HepG2 (cell line): ENCODE measurements around the gene IFI35. TPM values are rescaled to one million over a fixed set of nuclear protein-coding genes. Genes with fewer than 3 reads are reported as not detected.

Experiments used
- ATRX ChIP-seq: sonication (generic); formaldehyde crosslinking; IDR thresholded peaks from 2 replicates; pipeline ENCODE4 v1.4.0; 2020; ENCODE audit warnings: missing genetic modification reagents, borderline replicate concordance
- BORCS8-MEF2B ChIP-seq: sonication (generic); formaldehyde crosslinking; IDR thresholded peaks from 2 replicates; pipeline ENCODE4 v1.8.0; 2022; ENCODE audit warnings: mild to moderate bottlenecking, missing genetic modification reagents
- CBX5 ChIP-seq: sonication (generic); formaldehyde crosslinking; IDR thresholded peaks from 2 replicates; pipeline ENCODE4 v1.4.0; 2020; ENCODE audit warnings: missing genetic modification reagents, borderline replicate concordance
- EED ChIP-seq: sonication (generic); formaldehyde crosslinking; IDR thresholded peaks from 2 replicates; pipeline ENCODE4 v1.5.0; 2020; ENCODE audit warnings: mild to moderate bottlenecking, missing genetic modification reagents
- ETS1 ChIP-seq: sonication (generic); formaldehyde crosslinking; IDR thresholded peaks from 2 replicates; pipeline ENCODE4 v1.4.0; 2020; ENCODE audit warnings: missing genetic modification reagents
- FOXA1 ChIP-seq, 2 experiments: fragments of 450-650 bp in 1 of 2; sonication (generic) in 1 of 2; formaldehyde crosslinking in 1 of 2; IDR thresholded peaks; 2 replicates each; pipeline versions ENCODE4 v1.4.0 to v1.6.1; 2016 to 2020; ENCODE audit warnings: missing genetic modification reagents in 1 of 2
- FOXP1 ChIP-seq, 2 experiments: fragments of 450-650 bp in 1 of 2; IDR thresholded peaks; 2 replicates each; pipeline ENCODE4 v1.6.1; 2017 to 2018; ENCODE audit warnings: antibody characterized with exemption in 1 of 2
- HDAC6 ChIP-seq: fragments of 200-600 bp; sonication (generic); IDR thresholded peaks from 2 replicates; pipeline ENCODE4 v1.7.0; 2017; ENCODE audit warnings: mild to moderate bottlenecking, antibody characterized with exemption, low read length, low read depth
- HNF4A ChIP-seq: sonication (generic); formaldehyde crosslinking; IDR thresholded peaks from 2 replicates; pipeline ENCODE4 v1.4.0; 2020; ENCODE audit warnings: missing genetic modification reagents
- KDM5A ChIP-seq: fragments of 200-600 bp; sonication (generic); IDR thresholded peaks from 2 replicates; pipeline ENCODE4 v1.7.0; 2018; ENCODE audit warnings: antibody characterized with exemption, mild to moderate bottlenecking, low read length, borderline replicate concordance
- MAF1 ChIP-seq: sonication (generic); formaldehyde crosslinking; IDR thresholded peaks from 2 replicates; pipeline ENCODE4 v1.5.0; 2020; ENCODE audit warnings: missing genetic modification reagents, borderline replicate concordance
- MED13 ChIP-seq: sonication (generic); formaldehyde crosslinking; IDR thresholded peaks from 2 replicates; pipeline ENCODE4 v1.5.0; 2020; ENCODE audit warnings: missing genetic modification reagents
- MEIS2 ChIP-seq: sonication (generic); formaldehyde crosslinking; IDR thresholded peaks from 2 replicates; pipeline ENCODE4 v1.9.0; 2021; ENCODE audit warnings: mild to moderate bottlenecking, missing genetic modification reagents
- MXD1 ChIP-seq: sonication (generic); formaldehyde crosslinking; IDR thresholded peaks from 2 replicates; pipeline ENCODE4 v1.4.0; 2020; ENCODE audit warnings: mild to moderate bottlenecking, missing genetic modification reagents
- MXI1 ChIP-seq: IDR thresholded peaks from 3 replicates; pipeline ENCODE4 v1.6.1; 2012; ENCODE audit warnings: low read depth, low read length, inconsistent platforms, borderline replicate concordance
- NBN ChIP-seq: fragments of 450-650 bp; conservative IDR thresholded peaks from 2 replicates; pipeline ENCODE4 v1.6.1; 2017
- NKX3-1 ChIP-seq: sonication (generic); formaldehyde crosslinking; IDR thresholded peaks from 2 replicates; pipeline ENCODE4 v1.5.0; 2020; ENCODE audit warnings: missing genetic modification reagents
- RAD51 ChIP-seq: fragments of 450-650 bp; IDR thresholded peaks from 2 replicates; pipeline ENCODE4 v1.6.1; 2016; ENCODE audit warnings: borderline replicate concordance
- RFXANK ChIP-seq: IDR thresholded peaks from 2 replicates; pipeline ENCODE4 v1.6.1; 2016
- SATB2 ChIP-seq: sonication (generic); formaldehyde crosslinking; IDR thresholded peaks from 2 replicates; pipeline ENCODE4 v1.5.0; 2020; ENCODE audit warnings: missing genetic modification reagents
- SMAD3 ChIP-seq: sonication (generic); formaldehyde crosslinking; IDR thresholded peaks from 2 replicates; pipeline ENCODE4 v1.4.0; 2020; ENCODE audit warnings: missing genetic modification reagents
- TARDBP ChIP-seq: sonication (generic); formaldehyde crosslinking; IDR thresholded peaks from 2 replicates; pipeline ENCODE4 v1.8.0; 2022; ENCODE audit warnings: mild to moderate bottlenecking, missing genetic modification reagents
- TCF12 ChIP-seq, 2 experiments: fragments of 450-650 bp in 1 of 2; sonication (generic) in 1 of 2; formaldehyde crosslinking in 1 of 2; IDR thresholded peaks; 2 replicates each; pipeline versions ENCODE4 v1.6.1 to v1.8.0; 2017 to 2022; ENCODE audit warnings: antibody characterized with exemption in 1 of 2, mild to moderate bottlenecking in 1 of 2, missing genetic modification reagents in 1 of 2, moderate library complexity in 1 of 2
- ZFP37 ChIP-seq: sonication (generic); formaldehyde crosslinking; IDR thresholded peaks from 2 replicates; pipeline ENCODE4 v1.4.0; 2020; ENCODE audit warnings: missing genetic modification reagents, borderline replicate concordance
- ZNF256 ChIP-seq: sonication (generic); formaldehyde crosslinking; conservative IDR thresholded peaks from 2 replicates; pipeline ENCODE4 v1.4.0; 2020; ENCODE audit warnings: missing genetic modification reagents
- ZNF3 ChIP-seq: IDR thresholded peaks from 2 replicates; pipeline ENCODE4 v1.7.0; 2017; ENCODE audit warnings: inconsistent platforms
- ZNF451 ChIP-seq: sonication (generic); formaldehyde crosslinking; IDR thresholded peaks from 2 replicates; pipeline ENCODE4 v1.5.0; 2020; ENCODE audit warnings: mild to moderate bottlenecking, missing genetic modification reagents
- ZSCAN12 ChIP-seq: sonication (generic); formaldehyde crosslinking; IDR thresholded peaks from 2 replicates; pipeline ENCODE4 v1.9.0; 2021; ENCODE audit warnings: mild to moderate bottlenecking, missing genetic modification reagents
- ZSCAN20 ChIP-seq: sonication (generic); formaldehyde crosslinking; IDR thresholded peaks from 2 replicates; pipeline ENCODE4 v1.4.0; 2020; ENCODE audit warnings: missing genetic modification reagents, mild to moderate bottlenecking, borderline replicate concordance
- polyA plus RNA-seq, 8 experiments: library from polyadenylated mRNA; depleted of rRNA in 3 of 8; stranded (reverse) in 7 of 8; unstranded in 1 of 8; fragments of >200 nt; fragmentation: Illumina TruSeq in 4 of 8; extraction: Trizol in 4 of 8; gene quantifications; 2 replicates each; pipeline versions ENCODE4 v1.2.1 to v1.2.3, GENCODE V29; 2011 to 2016; ENCODE audit warnings: low read depth in 4 of 8, missing spikeins in 1 of 8, mixed read lengths in 1 of 8; ENCODE audit not compliant: insufficient read depth in 1 of 8
- total RNA-seq, 5 experiments: library from RNA; depleted of rRNA; stranded (reverse); fragments of >200 nt; fragmentation: Illumina TruSeq; extraction: Trizol; gene quantifications; 2 replicates each; pipeline ENCODE4 v1.2.3, GENCODE V29; 2016; ENCODE audit warnings: low read depth in 1 of 5
- TF ChIP-seq, protein P1 (sequence below): IDR thresholded peaks from 2 replicates; pipeline ENCODE4 v1.6.1; 2016; ENCODE audit warnings: low read depth

The IFI35 gene
- total and polyA plus RNA-seq, 2 of the 13 experiments (the other 11 are each of a cell fraction or from before 2014, with no cell fraction given), result 28.9 to 38.1 TPM

GRCh38 chr17:42997390-42997983, 9.1 kb upstream of the IFI35 start (continued):
- TF ChIP-seq, protein P1, sequence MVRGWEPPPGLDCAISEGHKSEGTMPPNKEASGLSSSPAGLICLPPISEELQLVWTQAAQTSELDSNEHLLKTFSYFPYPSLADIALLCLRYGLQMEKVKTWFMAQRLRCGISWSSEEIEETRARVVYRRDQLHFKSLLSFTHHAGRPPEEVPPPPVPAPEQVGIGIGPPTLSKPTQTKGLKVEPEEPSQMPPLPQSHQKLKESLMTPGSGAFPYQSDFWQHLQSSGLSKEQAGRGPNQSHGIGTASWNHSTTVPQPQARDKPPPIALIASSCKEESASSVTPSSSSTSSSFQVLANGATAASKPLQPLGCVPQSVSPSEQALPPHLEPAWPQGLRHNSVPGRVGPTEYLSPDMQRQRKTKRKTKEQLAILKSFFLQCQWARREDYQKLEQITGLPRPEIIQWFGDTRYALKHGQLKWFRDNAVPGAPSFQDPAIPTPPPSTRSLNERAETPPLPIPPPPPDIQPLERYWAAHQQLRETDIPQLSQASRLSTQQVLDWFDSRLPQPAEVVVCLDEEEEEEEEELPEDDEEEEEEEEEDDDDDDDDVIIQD (CRISPR knock-in tag), result no peak
- TF ChIP-seq ZNF3 (CRISPR knock-in tag) (no peak), MXI1 (0 out of 3 replicates have a peak, but pooled peaks have one; percentile 20), MEIS2 (CRISPR knock-in tag) (0 out of 2 replicates have a peak, but pooled peaks have one; percentile 7), TCF12 (IDR thresholded peaks at IDR 0.05) (no peak), TCF12 (CRISPR knock-in tag; IDR thresholded peaks at IDR 0.05) (peak; percentile 42; the same call in 1 of the 2 replicates), ZNF256 (CRISPR knock-in tag) (peak; percentile 72; the same call in 1 of the 2 replicates), HDAC6 (no peak), RFXANK (CRISPR knock-in tag) (peak; percentile 3; the same call in 1 of the 2 replicates), MAF1 (CRISPR knock-in tag) (0 out of 2 replicates have a peak, but pooled peaks have one; percentile 12), BORCS8-MEF2B (CRISPR knock-in tag) (no peak), CBX5 (no peak), ZFP37 (CRISPR knock-in tag) (0 out of 2 replicates have a peak, but pooled peaks have one; percentile 14), RAD51 (no peak), MXD1 (no peak), FOXA1 (IDR thresholded peaks at IDR 0.05) (no peak), FOXA1 (CRISPR knock-in tag; IDR thresholded peaks at IDR 0.05) (peak; percentile 43; the same call in 1 of the 2 replicates), SMAD3 (no peak), ETS1 (0 out of 2 replicates have a peak, but pooled peaks have one; percentile 9), NKX3-1 (CRISPR knock-in tag) (no peak; the same call in 1 of the 2 replicates), EED (CRISPR knock-in tag) (no peak), ZNF451 (CRISPR knock-in tag) (no peak), HNF4A (CRISPR knock-in tag) (0 out of 2 replicates have a peak, but pooled peaks have one; percentile 20), TARDBP (CRISPR knock-in tag) (no peak), KDM5A (no peak), SATB2 (CRISPR knock-in tag) (0 out of 2 replicates have a peak, but pooled peaks have one; percentile 50), ATRX (CRISPR knock-in tag) (no peak), ZSCAN20 (CRISPR knock-in tag) (no peak; the same call in 1 of the 2 replicates), ZSCAN12 (CRISPR knock-in tag) (0 out of 2 replicates have a peak, but pooled peaks have one; percentile 23), NBN (no peak), MED13 (CRISPR knock-in tag) (peak; percentile 21; the same call in 1 of the 2 replicates), FOXP1 (IDR thresholded peaks at IDR 0.05) (no peak), FOXP1 (CRISPR knock-in tag; IDR thresholded peaks at IDR 0.05) (peak; percentile 27; the same call in 1 of the 2 replicates)
